HL-60/S4 treated with phorbol 12-myristate 13-acetate at 8.2 ng/mL for 4 days and 3 days (cell line): ENCODE results near the gene TRIM69.
"Not testable (repeated sequence)": the region's sequence is repeated elsewhere in the genome, so short reads cannot be mapped to it uniquely, and the experiment has no call there.

Experiments
- in situ Hi-C: fragments of 300-500 bp; cut with MboI; formaldehyde crosslinking; loops from 2 replicates; pipeline ENCODE4 v1.15.0; 2022; ENCODE audit warnings: low sequenced_read_pairs

TRIM69 gene

GRCh38 chr15:44736181-44736765, at the start of gene TRIM69:
TRIM69 (plus strand) TSS chr15:44736528; CDS start chr15:44736705, 177 bp downstream.
- in situ Hi-C loops, result no loop called here

- in situ Hi-C loops, result not testable (repeated sequence)
Measured at GRCh38 chr15:44689318-44689717, 47.0 kb upstream of the TRIM69 start.

GRCh38 chr15:44690245-44690644, 46.1 kb upstream of the TRIM69 start:
- in situ Hi-C loops, result not testable (repeated sequence)

- in situ Hi-C loops, result no loop called here
Measured at GRCh38 chr15:44692659-44693058, 43.7 kb upstream of the TRIM69 start.

- in situ Hi-C loops, result no loop called here
Measured at GRCh38 chr15:44694416-44694815, 41.9 kb upstream of the TRIM69 start.

GRCh38 chr15:44695294-44695693, 41.0 kb upstream of the TRIM69 start:
- in situ Hi-C loops, result no loop called here

GRCh38 chr15:44697014-44697413, 39.3 kb upstream of the TRIM69 start:
- in situ Hi-C loops, result no loop called here

GRCh38 chr15:44698641-44699040, 37.7 kb upstream of the TRIM69 start:
- in situ Hi-C loops, result no loop called here

- in situ Hi-C loops, result not testable (repeated sequence)
Measured at GRCh38 chr15:44700676-44701075, 35.7 kb upstream of the TRIM69 start.

- in situ Hi-C loops, result no loop called here
Measured at GRCh38 chr15:44705986-44706385, 30.3 kb upstream of the TRIM69 start.

- in situ Hi-C loops, result no loop called here
Measured at GRCh38 chr15:44706401-44706800, 29.9 kb upstream of the TRIM69 start.

GRCh38 chr15:44706946-44707636, 29.2 kb upstream of the TRIM69 start:
- in situ Hi-C loops, result no loop called here

GRCh38 chr15:44710236-44711095, 25.9 kb upstream of the TRIM69 start:
- in situ Hi-C loops, result no loop called here

- in situ Hi-C loops, result no loop called here
Measured at GRCh38 chr15:44711096-44711742, 25.1 kb upstream of the TRIM69 start, which contains the start of the genes B2M and PATL2. B2M (plus strand) TSS chr15:44711517; CDS start chr15:44711547, 30 bp downstream. PATL2 (minus strand) TSS chr15:44711323; CDS start chr15:44676490, 34,833 bp downstream.

GRCh38 chr15:44711743-44712345, 24.5 kb upstream of the TRIM69 start:
- in situ Hi-C loops, result no loop called here

- in situ Hi-C loops, result no loop called here
Measured at GRCh38 chr15:44712346-44713005, 23.9 kb upstream of the TRIM69 start.

GRCh38 chr15:44713006-44713966, 23.0 kb upstream of the TRIM69 start:
- in situ Hi-C loops, result no loop called here

GRCh38 chr15:44715142-44715796, 21.1 kb upstream of the TRIM69 start:
- in situ Hi-C loops, result no loop called here
